ENCODE data around the gene ST3GAL3.
A peak's percentile ranks its signal among the peaks of the same experiment; 100 is the strongest.

ST3GAL3 gene

GRCh38 chr1:43978264-43978550 is 270.9 kb downstream of the ST3GAL3 start:
- Histone ChIP-seq H3K27ac (no peak overlapping the region), H3K36me3 (ENCODE audit: insufficient read depth, low read length) (peaks cover 32% of the 10 kb centered on the region), H3K9me3 (ENCODE audit: low read depth, low read length) (no peaks in the 10 kb centered on the region), H3K4me3 (peak overlapping the region; percentile 84), H3K9ac (ENCODE audit: insufficient read length) (peak overlapping the region; percentile 78)
- no peak for TF ChIP-seq EZH2 (IDR thresholded peaks at IDR 0.05)
- TF ChIP-seq FOXP2 (optimal IDR thresholded peaks at IDR 0.05; ENCODE audit: control extremely low read depth, extremely low read length, insufficient read depth) = no peak
- no peak for TF ChIP-seq POLR2AphosphoS5 (IDR thresholded peaks at IDR 0.05; ENCODE audit: borderline replicate concordance, low read depth, low read length)
- DNase-seq (ENCODE audit: low read depth, low spot score) = no peak

- Histone ChIP-seq H3K9me3 (ENCODE audit: low read depth, low read length) (no peaks in the 10 kb centered on the region), H3K9ac (ENCODE audit: insufficient read length) (peak within 1 kb of the TSS; percentile 78), H3K36me3 (ENCODE audit: insufficient read depth, low read length) (peaks cover 32% of the 10 kb centered on the region), H3K4me3 (peak within 1 kb of the TSS; percentile 84), H3K27ac (no peak within 1 kb of the TSS)
- no peak for TF ChIP-seq EZH2 (IDR thresholded peaks at IDR 0.05)
- TF ChIP-seq POLR2AphosphoS5 (IDR thresholded peaks at IDR 0.05; ENCODE audit: borderline replicate concordance, low read depth, low read length) = peak; percentile 41; the same call in 1 of the 2 replicates
- no peak for TF ChIP-seq FOXP2 (optimal IDR thresholded peaks at IDR 0.05; ENCODE audit: control extremely low read depth, extremely low read length, insufficient read depth)
- DNase-seq (ENCODE audit: low read depth, low spot score) = no peak
Observed at GRCh38 chr1:43978551-43979260, 271.4 kb downstream of the ST3GAL3 start, which contains the start of gene B4GALT2. Gene B4GALT2, plus strand, starts transcription at chr1:43979210. Its CDS starts 1,951 bp downstream, at chr1:43981161.

- TF ChIP-seq EZH2 (IDR thresholded peaks at IDR 0.05) = no peak
- no peak for TF ChIP-seq POLR2AphosphoS5 (IDR thresholded peaks at IDR 0.05; ENCODE audit: borderline replicate concordance, low read depth, low read length)
- TF ChIP-seq FOXP2 (optimal IDR thresholded peaks at IDR 0.05; ENCODE audit: control extremely low read depth, extremely low read length, insufficient read depth) = no peak
- Histone ChIP-seq H3K4me3 (peak overlapping the region; percentile 80), H3K9ac (ENCODE audit: insufficient read length) (peak overlapping the region; percentile 77), H3K36me3 (ENCODE audit: insufficient read depth, low read length) (peaks cover 32% of the 10 kb centered on the region), H3K9me3 (ENCODE audit: low read depth, low read length) (no peaks in the 10 kb centered on the region), H3K27ac (no peak overlapping the region)
- DNase-seq (ENCODE audit: low read depth, low spot score) = no peak
Observed at GRCh38 chr1:43979261-43979527, 271.9 kb downstream of the ST3GAL3 start.

GRCh38 chr1:43979528-43980254 is 272.4 kb downstream of the ST3GAL3 start:
- H3K9ac ChIP-seq (ENCODE audit: insufficient read length) = peak overlapping the region; percentile 77
- TF ChIP-seq FOXP2 (optimal IDR thresholded peaks at IDR 0.05; ENCODE audit: control extremely low read depth, extremely low read length, insufficient read depth) (no peak), EZH2 (IDR thresholded peaks at IDR 0.05) (no peak), POLR2AphosphoS5 (IDR thresholded peaks at IDR 0.05; ENCODE audit: borderline replicate concordance, low read depth, low read length) (peak; percentile 55; the same call in 1 of the 2 replicates)
- H3K9me3 ChIP-seq (ENCODE audit: low read depth, low read length) = no peaks in the 10 kb centered on the region
- H3K27ac ChIP-seq = no peak overlapping the region
- H3K36me3 ChIP-seq (ENCODE audit: insufficient read depth, low read length) = peaks cover 36% of the 10 kb centered on the region
- DNase-seq (ENCODE audit: low read depth, low spot score) = no peak
- peak overlapping the region; percentile 80 for H3K4me3 ChIP-seq

- H3K36me3 ChIP-seq (ENCODE audit: insufficient read depth, low read length) = peaks cover 42% of the 10 kb centered on the region
- peak overlapping the region; percentile 77 for H3K9ac ChIP-seq (ENCODE audit: insufficient read length)
- no peak for TF ChIP-seq POLR2AphosphoS5 (IDR thresholded peaks at IDR 0.05; ENCODE audit: borderline replicate concordance, low read depth, low read length)
- no peak for TF ChIP-seq FOXP2 (optimal IDR thresholded peaks at IDR 0.05; ENCODE audit: control extremely low read depth, extremely low read length, insufficient read depth)
- no peak for TF ChIP-seq EZH2 (IDR thresholded peaks at IDR 0.05)
- peak overlapping the region; percentile 80 for H3K4me3 ChIP-seq
- DNase-seq (ENCODE audit: low read depth, low spot score) = no peak
- no peaks in the 10 kb centered on the region for H3K9me3 ChIP-seq (ENCODE audit: low read depth, low read length)
- H3K27ac ChIP-seq = no peak overlapping the region
Observed at GRCh38 chr1:43980255-43981134, 273.2 kb downstream of the ST3GAL3 start.
